Activated CD4-positive, alpha-beta T cell treated with anti-CD3 and anti-CD28 coated beads, Interleukin-2, amount 50 U/mL, for 24 hours (primary cell): ENCODE results near the gene EIPR1.
"Not testable (repeated sequence)": the region's sequence is repeated elsewhere in the genome, so short reads cannot be mapped to it uniquely, and the experiment has no call there.

Experiments used
- DNase-seq, 2 donors: peaks; one replicate each; pipeline ENCODE4 v3.0.0-alpha.2; 2020; ENCODE audit warnings: low read depth in 1 of 2, low spot score in 1 of 2

The EIPR1 gene

DNA sequence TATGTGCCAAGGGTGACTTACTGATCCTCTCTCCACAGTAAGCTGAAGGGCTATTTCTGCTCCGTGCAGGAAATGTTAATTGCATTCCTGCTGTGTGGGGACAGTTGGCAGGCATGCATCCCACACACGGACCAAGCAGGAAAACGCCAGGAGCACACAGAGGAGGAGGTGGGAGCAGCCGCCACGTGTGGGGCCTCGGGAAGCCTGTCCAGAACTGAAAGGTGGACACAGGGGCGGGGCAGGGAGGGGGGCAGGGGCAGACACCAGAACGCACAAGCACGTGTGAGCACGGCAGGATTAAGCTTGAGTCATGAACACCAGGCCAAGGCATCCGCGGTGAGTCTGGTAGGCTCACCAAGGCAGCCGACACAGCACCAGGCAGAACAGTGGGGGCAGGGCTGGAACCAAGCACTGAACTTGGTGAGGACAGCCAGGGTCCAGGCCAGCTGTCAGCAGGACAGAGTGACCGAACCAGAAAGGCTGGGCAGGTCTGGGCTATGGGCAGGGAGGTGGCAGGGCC is 177.1 kb downstream of the EIPR1 start:
- no peak for DNase-seq

DNA sequence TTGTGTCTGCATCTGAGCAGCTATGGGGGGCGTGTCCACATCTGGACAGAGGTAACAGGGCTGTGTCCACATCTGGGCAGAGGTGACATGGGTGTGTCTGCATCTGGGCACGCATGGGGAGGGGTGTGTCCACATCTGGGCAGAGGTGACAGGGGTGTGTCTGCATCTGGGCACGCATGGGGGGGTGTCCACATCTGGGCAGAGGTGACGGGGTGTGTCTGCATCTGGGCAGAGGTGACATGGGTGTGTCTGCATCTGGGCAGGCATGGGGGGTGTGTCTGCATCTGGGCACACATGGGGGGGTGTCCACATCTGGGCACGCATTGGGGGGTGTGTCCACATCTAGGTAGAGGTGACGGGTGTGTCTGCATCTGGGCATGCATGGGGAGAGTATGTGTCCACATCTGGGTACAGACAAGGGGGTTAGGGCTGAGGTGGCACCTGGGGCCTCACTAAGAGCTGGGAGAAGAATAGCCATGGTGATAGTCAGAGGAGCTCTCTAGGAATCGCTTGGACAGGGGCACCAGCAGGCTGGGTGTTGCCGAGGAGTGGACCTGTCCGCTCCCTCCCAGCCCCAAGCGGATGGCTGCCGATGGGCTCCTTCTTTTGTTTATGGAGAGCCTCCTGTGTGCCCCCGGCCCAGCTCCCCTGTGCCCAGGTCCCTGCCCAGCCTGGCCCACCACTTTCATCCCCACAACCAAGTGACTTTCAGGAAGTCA is 177.8 kb downstream of the EIPR1 start:
- DNase-seq = no peak

DNA sequence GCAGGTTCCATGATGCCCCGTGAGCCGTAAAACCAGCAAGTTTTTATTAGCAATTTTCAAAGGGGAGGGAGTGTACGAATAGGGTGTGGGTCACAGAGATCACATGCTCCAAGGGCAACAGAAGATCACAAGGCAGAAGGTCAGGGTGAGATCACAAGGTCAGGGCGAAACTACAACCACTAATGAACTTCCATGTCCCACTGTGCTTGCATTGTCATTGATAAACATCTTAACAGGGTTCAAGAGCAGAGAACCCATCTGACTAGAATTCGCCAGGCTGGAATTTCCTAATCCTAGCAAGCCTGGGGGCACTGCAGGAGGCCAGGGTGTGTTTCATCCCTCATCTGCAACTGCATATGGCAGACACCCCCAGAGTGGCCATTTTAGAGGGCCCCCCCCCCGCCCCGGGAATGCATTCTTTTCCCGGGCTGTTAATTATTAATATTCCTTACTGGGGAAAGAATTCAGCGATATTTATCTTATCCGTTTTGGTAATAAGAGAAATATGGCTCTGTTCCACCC is 178.9 kb downstream of the EIPR1 start:
- not testable (repeated sequence) for DNase-seq

DNA sequence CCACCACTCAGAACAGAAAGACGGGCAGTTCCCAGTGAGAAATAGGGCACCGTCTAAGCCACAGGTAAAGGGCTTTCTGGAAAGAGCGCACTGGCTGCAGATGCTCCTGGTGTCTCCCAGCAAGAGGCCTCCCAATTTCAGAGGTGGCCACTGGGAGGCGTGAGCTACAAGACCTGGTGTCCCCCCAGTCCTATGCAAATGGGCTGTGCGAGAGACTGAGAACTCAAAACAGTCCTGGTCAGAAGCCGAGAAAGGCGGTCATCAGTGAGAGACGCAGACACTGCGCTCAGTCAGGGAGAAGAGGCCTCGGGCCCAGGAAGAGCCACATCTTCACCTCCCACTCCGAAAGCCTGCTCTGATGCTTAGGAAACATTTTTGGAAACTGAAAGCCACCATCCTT is 179.5 kb downstream of the EIPR1 start:
- no peak for DNase-seq

DNA sequence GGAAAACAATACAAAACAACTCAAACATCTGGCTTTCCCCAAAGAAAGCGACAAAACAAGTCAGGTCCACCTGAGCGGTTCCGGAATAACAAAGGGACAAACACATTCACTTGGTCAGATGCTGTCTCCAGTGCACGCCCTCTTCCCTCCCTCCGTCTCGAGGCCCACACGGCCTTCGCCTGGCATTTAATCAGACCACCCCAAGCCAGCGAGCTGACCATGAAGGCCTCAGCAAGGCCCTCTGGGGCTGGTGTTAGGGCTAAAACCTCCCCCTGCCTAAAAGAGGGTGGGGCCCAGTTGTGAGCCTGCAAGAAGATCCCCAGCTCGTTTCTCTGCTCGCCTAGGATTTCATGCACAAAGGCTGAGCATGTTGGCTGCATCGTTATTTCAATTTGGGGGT is 180.3 kb downstream of the EIPR1 start:
- no peak for DNase-seq

DNA sequence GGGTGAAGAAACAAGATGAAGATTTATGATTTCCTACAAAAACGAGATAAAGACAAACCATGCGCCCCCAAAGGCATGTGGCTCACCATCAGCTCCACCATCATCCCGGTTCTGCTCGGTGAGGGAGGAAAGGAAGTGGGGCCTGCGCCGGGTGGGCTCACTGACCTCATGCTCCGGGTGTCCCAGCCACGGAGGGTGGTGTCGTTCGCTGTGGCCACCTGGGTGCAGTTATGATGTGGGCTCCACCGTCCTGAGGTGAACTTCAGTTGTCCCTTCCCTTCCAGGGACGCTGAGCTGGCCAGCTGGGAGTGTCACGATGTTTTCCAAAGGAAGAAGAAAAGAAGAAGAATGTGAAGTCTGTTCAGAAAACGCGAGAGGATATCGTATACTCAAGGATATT is 180.9 kb downstream of the EIPR1 start:
- DNase-seq = no peak

DNA sequence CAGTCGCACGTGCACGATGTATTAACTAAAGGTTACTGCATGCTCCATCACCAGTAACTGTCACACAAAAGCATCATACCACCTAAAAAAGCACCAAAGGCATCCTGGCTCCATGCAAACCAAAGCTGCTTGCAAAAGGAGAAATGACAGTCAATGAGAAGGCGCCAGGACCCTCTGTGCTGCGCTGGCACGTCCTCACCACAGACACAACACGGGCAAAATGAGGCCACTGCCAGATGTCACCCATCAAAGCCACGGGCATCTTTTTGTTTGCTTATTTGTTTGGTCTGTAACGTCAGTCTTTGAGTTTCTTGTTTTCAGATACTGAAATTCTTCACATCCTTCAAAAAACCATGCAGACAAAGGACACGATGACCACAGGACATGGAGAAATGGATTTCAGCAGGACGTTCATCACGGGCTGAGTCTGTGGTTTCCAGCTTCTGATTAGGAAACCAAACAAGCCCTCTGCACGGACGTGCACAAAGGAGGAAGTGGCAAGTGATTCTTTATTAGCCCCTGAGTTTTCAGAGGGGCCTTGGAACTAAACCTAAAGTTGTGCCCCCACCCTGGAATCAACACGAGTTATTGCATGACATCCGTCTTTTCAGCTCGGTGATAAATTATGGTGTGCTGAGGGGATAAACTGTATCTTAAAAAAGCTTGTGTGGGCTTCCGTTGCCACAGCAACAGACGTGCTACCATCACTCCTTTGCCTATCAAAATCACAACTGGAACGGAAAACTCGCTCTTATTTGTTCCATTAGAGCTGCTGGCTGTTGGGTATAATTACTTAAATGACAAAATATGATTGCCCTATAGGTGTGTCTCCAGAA is 181.8 kb downstream of the EIPR1 start:
- no peak for DNase-seq

DNA sequence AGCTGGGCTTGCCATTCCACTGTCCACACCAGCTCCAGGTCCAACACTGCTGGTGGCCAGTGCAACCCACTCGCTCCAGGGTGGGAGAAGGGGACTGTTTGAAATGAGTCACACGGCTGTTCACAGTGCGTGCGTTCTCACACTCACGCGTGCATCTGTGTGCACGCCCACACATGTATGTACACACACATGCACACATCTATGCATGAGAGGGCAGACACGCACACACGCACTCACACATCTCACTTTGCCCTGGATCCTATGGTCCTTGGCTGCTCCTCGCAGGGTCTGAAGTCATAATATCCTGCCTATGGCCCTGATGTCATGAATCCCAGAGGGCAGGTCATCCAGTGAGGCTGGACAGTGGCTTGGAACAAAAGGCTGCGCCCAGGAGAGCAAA is 182.8 kb downstream of the EIPR1 start:
- no peak for DNase-seq

DNA sequence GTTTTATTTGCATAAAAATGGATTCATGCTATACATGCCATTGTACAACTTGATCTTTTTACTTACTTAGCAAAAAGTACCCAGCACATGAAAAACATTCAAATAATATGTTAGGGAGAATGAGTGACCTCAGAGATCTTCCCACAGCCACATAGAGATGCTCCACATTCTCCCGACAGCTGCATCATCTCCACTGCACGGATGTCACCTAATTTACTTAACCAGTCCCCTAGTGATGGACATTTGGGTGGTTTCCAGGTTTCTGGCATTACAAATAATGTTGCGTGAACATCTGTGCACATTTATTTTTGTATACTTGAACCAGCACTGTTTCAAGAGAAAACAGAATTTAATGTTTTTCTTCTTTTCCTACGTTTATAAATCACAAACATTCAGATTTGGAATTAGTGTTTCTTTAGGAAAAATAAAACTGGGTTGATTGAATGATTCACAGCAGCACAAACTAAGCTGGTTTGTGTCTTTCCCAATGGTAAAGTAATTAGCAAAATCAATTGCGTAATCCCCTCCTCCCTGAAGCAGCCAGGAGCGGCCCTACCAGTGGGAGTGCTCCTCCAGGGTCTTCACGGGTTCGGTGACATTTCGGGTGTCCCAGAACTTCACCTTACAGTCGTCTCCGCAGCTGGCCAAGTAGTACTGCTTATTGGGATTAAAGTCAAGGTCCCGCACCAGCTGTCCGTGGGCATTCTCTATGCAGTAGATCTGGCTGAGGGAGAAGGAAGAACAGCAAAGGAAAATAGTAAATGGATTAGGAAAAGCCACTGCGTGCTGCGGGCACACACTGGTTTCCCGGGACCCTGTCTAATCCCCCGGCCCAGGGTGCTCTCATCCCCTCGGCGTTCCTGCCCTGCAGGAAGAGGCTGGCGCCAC is 183.9 kb downstream of the EIPR1 start:
- no peak for DNase-seq

DNA sequence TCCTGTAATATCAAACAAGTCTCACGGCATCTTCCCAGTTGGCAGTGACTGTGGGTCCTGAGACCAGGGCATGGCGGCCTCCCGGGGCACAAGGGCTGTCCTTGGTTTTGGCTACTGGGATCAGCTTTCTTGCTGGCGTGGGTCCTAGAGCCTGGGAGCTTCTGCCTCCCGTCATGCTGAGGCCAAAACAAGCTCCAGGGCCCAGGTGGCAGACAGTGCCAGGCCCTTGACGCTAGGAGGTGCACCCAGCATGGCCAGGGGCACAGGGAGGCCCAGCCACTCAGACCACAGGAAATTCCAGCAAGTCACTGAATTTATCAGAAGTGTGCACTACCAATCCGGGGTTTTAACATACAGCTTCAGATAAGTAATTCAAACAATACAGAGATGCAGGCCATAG is 184.7 kb downstream of the EIPR1 start:
- DNase-seq = no peak

DNA sequence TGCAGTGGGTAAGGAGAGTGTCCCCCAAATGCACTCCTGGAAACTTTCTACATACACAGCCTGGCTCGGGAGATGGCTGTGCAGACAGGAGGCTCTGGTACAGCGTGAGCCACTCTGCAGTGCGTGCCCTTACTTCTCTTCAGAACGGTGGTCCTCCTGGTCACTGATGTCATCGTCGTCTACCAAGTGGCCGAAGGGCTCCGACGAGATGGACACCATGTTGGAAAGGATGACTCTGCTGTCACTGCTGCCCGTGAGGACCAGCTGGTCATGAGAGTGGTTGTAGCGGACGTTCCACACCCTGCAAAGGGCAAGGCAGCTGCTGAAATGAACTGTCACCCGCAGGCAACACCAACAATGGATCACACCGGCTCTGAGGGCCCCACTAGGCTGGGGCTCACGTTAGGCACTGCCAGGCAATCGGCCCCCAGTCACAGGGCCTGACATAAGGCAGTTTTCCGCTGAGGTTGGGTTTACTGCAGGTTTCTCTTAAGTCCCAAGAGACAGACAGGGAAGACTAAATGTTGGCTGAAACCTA is 185.3 kb downstream of the EIPR1 start:
- DNase-seq = no peak

DNA sequence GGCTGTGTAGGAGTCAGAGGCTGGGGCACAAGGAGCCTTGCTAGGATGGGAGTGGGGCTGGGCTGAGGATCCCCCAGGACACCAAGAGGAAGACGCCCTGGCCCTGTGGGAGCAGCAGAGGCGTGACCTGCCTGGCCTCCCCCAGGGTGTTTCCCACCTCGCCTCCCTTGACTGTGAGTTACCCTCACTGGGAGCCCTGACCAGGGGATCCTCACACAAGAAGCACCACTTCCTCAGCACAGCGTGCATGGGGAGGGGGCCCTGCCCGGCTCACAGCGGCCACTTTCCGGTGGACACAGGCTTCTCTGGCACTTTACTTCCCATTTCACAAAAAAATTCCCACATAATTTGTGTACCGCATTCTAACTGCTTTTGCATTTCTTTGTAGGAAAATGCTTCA is 187.7 kb downstream of the EIPR1 start:
- no peak for DNase-seq

DNA sequence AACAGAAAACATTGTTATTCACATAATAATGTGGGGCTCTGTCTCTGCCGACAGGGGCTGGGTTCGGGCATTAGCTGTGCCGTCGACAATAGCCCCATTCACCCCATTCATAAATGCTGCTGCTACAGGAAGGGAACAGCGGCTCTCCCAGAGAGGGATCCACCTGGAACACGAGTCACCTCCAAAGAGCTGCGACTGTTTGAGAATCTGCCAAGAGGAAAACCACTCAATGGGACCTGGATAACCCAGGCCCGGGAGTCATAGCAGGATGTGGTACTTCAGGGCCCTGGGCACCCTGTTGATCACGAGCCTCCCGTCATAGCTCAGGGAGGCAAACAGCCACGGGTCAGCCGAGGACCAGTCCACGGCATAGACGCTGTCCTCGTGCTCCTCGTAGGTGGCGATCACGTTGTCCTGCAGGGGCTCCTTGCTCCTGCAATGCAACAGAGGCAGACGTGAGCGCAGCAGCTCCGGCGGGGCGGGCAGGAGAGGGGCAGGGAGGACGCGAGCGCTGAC is 188.5 kb downstream of the EIPR1 start:
- no peak for DNase-seq

DNA sequence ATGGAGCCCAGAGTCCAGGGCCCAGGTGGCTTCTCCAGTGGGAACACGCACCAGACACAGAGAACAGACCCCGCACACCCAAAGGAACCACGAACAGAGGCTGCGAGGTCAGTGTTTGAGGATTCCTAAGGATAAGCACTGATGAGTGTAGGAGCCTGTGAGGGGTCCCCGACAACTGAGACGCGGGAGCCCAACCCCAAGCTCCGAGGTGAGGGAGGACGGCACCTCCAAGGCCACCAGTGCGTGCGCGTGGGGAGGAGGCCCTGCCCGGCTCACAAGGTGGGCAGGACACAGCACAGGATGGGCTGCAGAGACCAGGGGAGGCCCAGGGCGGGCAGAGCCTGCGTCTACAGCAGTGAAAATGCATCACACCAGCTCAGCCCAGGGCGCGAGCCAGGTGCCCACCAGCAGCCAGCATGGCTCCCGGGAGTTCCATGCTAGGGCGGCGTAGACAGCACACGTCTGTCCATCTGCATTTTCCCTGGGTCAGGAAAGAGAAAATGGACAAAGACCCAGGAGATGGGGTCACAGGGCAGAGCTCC is 189.1 kb downstream of the EIPR1 start:
- DNase-seq = no peak

DNA sequence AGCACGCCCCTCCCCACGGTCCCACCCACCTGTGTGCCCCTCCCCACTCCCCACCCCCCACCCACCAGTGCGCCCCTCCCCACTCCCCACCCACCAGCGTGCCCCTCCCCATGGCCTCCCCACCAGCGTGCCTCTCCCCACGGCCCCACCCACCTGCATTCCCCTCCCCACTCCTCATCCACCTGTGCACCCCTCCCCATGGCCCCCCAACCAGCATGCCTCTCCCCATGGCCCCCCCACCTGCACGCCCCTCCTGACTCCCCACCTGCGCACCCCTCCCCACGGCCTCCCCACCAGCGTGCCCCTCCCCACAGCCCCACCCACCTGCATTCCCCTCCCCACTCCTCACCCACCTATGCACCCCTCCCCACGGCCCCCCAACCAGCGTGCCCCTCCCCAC is 190.2 kb downstream of the EIPR1 start:
- no peak for DNase-seq

DNA sequence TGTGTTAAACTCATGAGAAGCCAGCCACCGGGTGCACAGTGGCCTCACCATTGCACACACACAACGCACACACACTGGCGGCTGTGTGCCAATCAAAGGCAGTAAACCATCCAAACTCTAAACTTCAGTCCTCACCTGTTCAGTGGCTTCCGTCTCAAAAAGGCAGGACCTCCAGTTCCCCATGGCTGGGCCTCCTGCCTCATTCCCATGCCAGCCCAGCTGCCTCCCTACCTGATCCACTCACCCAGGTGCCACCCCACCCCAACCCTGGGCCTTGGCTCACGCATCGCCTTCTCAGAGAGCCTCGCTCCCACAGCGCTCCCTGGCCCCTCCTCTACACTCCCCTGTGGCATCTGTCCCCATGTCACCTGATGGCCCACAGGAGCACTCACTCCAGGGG is 190.9 kb downstream of the EIPR1 start:
- DNase-seq = no peak

DNA sequence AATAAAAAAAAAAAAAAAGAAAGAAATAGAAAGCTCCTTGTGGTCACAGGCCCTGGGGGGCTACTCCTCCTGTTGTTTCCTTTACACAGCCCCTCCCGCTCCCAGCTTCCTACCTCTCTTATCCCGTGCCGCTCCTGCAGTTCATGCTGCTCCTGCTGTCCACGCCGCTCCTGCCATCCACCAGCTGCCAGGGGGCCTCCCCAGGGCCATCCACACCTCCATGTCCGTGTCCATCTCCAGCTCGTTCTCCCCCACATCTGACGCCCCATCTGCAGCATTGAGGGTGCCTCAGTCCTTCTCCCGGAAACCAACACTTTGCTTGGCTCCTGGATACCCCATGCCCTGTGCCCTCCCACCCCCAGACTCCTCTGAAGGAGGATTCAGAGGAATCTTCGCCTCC is 191.7 kb downstream of the EIPR1 start:
- DNase-seq = no peak

DNA sequence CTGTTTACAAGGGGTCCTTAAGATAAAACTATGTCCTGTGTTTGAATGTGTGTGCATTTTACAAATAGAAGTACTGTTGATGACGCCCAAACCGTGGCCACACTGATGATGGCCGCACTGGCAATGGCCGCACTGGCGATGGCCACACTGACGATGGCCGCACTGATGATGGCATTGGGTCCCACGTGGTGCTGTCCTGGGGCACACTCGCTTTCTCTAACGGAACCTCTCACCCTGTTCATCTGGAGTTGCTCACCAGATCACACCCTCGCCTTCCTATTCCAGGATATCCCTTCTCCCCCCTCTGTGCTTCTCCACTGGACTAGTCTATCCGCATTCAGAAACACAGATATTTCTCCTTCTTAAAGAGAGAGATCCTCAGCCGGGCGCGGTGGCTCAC is 192.4 kb downstream of the EIPR1 start:
- DNase-seq = no peak

DNA sequence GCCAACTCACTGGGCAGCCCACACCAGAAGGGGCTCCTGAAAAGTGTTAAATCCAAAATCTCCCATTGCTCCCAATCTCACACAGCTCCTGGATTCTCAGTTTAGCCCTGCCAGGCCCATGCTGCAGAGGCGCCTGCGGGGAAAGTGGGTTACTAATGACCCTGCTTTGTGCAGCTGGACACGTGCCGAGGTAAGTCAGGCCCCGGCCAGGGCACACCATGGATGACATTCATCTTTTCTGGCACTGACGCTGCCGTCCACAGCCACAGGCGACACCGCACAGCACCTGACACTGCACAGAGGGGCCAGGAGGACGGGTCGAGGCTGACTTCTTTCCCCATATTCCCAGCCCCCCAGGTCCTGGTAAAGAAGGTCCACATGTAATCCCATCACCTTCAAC is 193.5 kb downstream of the EIPR1 start:
- no peak for DNase-seq

DNA sequence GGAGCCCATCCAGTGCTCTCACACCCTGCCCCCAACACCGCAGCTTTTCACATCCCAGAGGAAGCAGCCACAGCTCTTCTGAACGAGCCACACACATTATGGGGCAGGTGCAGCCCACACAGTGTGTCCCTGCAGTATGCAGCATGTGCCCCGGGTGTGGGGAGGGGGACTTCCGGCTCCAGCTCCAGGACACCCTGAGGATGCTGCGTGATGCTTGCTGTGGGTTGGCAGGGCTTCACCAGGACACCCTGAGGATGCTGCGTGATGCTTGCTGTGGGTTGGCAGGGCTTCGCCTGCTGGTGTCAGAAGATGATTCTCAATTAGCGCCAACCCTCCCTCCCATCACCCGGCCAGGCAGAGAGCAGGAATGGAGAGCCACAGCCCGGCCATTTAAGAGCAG is 193.9 kb downstream of the EIPR1 start:
- no peak for DNase-seq

DNA sequence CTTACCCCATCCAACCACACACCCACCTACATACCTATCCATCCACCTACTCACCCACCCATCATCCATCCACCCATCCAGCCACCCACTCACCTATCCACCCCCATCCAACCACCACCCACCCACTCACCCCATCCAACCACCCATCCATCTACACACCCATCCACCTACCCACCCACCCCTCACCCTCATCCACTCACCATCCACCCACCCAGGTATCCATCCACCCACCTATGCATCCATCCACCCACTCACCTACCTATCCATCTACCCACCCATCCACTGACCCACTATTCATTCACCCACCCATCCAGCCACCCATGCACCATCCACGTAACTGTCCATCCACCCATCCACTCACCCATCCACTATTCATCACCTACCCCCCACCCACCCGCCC is 194.8 kb downstream of the EIPR1 start:
- no peak for DNase-seq
